SK-N-SH treated with all-trans-retinoic acid at 6 μM for 48 hours (cell line): ENCODE measurements around the gene CCDC148.

Source experiments
- ATAC-seq: fragments of 200-7000 bp; cut with Tn5 transposase; 3 replicates; pipeline ENCODE4 v1.9.1; 2020; ENCODE audit warnings: mild to moderate bottlenecking, moderate library complexity
- ARNTL ChIP-seq: fragments of 450-650 bp; formaldehyde crosslinking; IDR thresholded peaks from 2 replicates; pipeline ENCODE4 v1.5.0; 2020; ENCODE audit warnings: low read depth, mild to moderate bottlenecking, moderate library complexity, borderline replicate concordance
- BACH2 ChIP-seq: fragments of 250-450 bp; sonication (Bioruptor Pico); IDR thresholded peaks from 2 replicates; pipeline ENCODE4 v1.9.0; 2021; ENCODE audit warnings: mild to moderate bottlenecking, borderline replicate concordance
- CSDC2 ChIP-seq: fragments of 250-450 bp; sonication (Bioruptor Pico); IDR thresholded peaks from 2 replicates; pipeline ENCODE4 v1.5.0; 2020; ENCODE audit warnings: mild to moderate bottlenecking, moderate library complexity
- ESRRG ChIP-seq: fragments of 250-450 bp; sonication (Bioruptor Pico); IDR thresholded peaks from 2 replicates; pipeline ENCODE4 v1.6.1; 2021; ENCODE audit warnings: mild to moderate bottlenecking
- GLIS3 ChIP-seq: fragments of 250-450 bp; sonication (Bioruptor Pico); IDR thresholded peaks from 2 replicates; pipeline ENCODE4 v1.5.0; 2020; ENCODE audit warnings: mild to moderate bottlenecking, moderate library complexity
- ISL1 ChIP-seq: fragments of 250-450 bp; sonication (Bioruptor Pico); IDR thresholded peaks from 2 replicates; pipeline ENCODE4 v2.1.2; 2022; ENCODE audit warnings: mild to moderate bottlenecking, moderate library complexity
- OSR1 ChIP-seq: fragments of 250-450 bp; sonication (Bioruptor Pico); IDR thresholded peaks from 2 replicates; pipeline ENCODE4 v1.8.0; 2022; ENCODE audit warnings: moderate library complexity, mild to moderate bottlenecking, inconsistent platforms
- PATZ1 ChIP-seq: fragments of 250-450 bp; sonication (Bioruptor Pico); IDR thresholded peaks from 2 replicates; pipeline ENCODE4 v1.8.0; 2020; ENCODE audit warnings: mild to moderate bottlenecking, moderate library complexity, borderline replicate concordance
- PPARA ChIP-seq: fragments of 250-450 bp; sonication (Bioruptor Pico); IDR thresholded peaks from 2 replicates; pipeline ENCODE4 v1.5.0; 2020; ENCODE audit warnings: mild to moderate bottlenecking, borderline replicate concordance
- RARB ChIP-seq: fragments of 250-450 bp; sonication (Bioruptor Pico); IDR thresholded peaks from 2 replicates; pipeline ENCODE4 v1.8.0; 2021; ENCODE audit warnings: mild to moderate bottlenecking, moderate library complexity
- SNAI2 ChIP-seq: fragments of 250-450 bp; sonication (Bioruptor Pico); IDR thresholded peaks from 2 replicates; pipeline ENCODE4 v1.5.0; 2020; ENCODE audit warnings: mild to moderate bottlenecking, moderate library complexity
- TCF4 ChIP-seq: fragments of 250-450 bp; sonication (Bioruptor Pico); IDR thresholded peaks from 2 replicates; pipeline ENCODE4 v1.8.0; 2021; ENCODE audit warnings: mild to moderate bottlenecking, moderate library complexity, borderline replicate concordance
- TOX ChIP-seq: fragments of 250-450 bp; sonication (Bioruptor Pico); IDR thresholded peaks from 2 replicates; pipeline ENCODE4 v1.8.0; 2021; ENCODE audit warnings: mild to moderate bottlenecking, moderate library complexity, borderline replicate concordance
- ZC3H10 ChIP-seq: fragments of 250-450 bp; sonication (Bioruptor Pico); IDR thresholded peaks from 2 replicates; pipeline ENCODE4 v1.5.1; 2021; ENCODE audit warnings: mild to moderate bottlenecking, moderate library complexity
- ZFP3 ChIP-seq: fragments of 250-450 bp; sonication (Bioruptor Pico); IDR thresholded peaks from 2 replicates; pipeline ENCODE4 v1.5.0; 2020; ENCODE audit warnings: mild to moderate bottlenecking, moderate library complexity
- ZFP30 ChIP-seq: fragments of 450-650 bp; formaldehyde crosslinking; IDR thresholded peaks from 2 replicates; pipeline ENCODE4 v1.5.0; 2022; ENCODE audit warnings: mild to moderate bottlenecking, moderate library complexity
- ZNF565 ChIP-seq: fragments of 450-650 bp; formaldehyde crosslinking; conservative IDR thresholded peaks from 2 replicates; pipeline ENCODE4 v1.5.0; 2020; ENCODE audit warnings: low read depth, mild to moderate bottlenecking, moderate library complexity
- ZNF70 ChIP-seq: fragments of 450-650 bp; formaldehyde crosslinking; IDR thresholded peaks from 2 replicates; pipeline ENCODE4 v1.5.0; 2020; ENCODE audit warnings: mild to moderate bottlenecking, moderate library complexity
- ZNF8 ChIP-seq: fragments of 450-650 bp; formaldehyde crosslinking; IDR thresholded peaks from 2 replicates; pipeline ENCODE4 v1.5.0; 2020; ENCODE audit warnings: mild to moderate bottlenecking, moderate library complexity
- TF ChIP-seq, protein P1 (sequence below): fragments of 250-450 bp; sonication (Bioruptor Pico); IDR thresholded peaks from 2 replicates; pipeline ENCODE4 v1.5.1; 2020; ENCODE audit warnings: low read depth, mild to moderate bottlenecking, moderate library complexity
- TF ChIP-seq, protein P2 (sequence below): fragments of 250-450 bp; sonication (Bioruptor Pico); IDR thresholded peaks from 2 replicates; pipeline ENCODE4 v1.5.0; 2020; ENCODE audit warnings: mild to moderate bottlenecking, moderate library complexity

The CCDC148 gene

DNA sequence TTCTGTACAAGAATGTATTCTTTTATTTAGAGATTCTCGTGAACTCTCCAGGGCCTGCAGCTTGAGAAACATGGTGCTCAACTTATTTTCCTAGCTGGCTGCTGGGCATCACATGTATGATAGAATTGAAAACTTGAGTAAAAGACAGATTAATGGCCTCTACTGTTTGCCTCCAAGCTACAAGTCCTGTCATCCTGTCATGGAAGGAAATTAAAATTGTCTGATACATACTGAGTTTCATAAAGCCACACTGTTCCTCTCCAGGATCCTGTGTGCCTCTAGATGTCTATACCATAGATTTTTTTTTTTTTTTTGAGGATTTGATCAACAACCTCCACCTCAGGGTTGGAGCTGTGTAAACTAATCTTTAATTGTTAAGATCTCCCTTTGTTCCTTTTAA is 316.4 kb downstream of the CCDC148 start:
- no peak for TF ChIP-seq PATZ1
- no peak for TF ChIP-seq ZC3H10 (CRISPR knock-in tag)
- ATAC-seq: no peak

- no peak for ATAC-seq
Observed at GRCh38 chr2:158138255-158138654, 318.3 kb downstream of the CCDC148 start.

DNA sequence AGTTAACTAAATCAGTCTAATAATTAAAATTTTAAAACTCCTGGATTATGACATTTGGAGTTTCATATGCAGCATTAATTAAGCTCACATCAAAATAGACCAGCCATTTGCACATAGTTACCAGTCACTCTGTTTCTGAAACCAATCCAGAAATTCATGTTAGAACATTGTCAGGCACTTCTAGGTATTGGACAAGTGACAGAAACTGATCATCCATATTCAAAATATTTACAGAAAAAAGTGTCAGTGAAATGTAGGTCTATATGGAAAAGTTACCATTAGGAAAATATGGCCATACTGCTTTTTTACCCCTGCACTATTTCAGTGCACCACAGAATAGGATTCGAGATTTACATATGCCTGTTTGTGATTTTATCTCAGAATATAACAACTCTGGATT is 321.5 kb downstream of the CCDC148 start:
- no peak for ATAC-seq
- TF ChIP-seq ISL1: no peak
- no peak for TF ChIP-seq ZC3H10 (CRISPR knock-in tag)
- TF ChIP-seq PPARA (CRISPR knock-in tag): no peak
- TF ChIP-seq, all 23 proteins: peak for 0

More at GRCh38 chr2:158138255-158138654, 318.3 kb downstream of the CCDC148 start:
- no peak for TF ChIP-seq GLIS3
- TF ChIP-seq, protein P1, sequence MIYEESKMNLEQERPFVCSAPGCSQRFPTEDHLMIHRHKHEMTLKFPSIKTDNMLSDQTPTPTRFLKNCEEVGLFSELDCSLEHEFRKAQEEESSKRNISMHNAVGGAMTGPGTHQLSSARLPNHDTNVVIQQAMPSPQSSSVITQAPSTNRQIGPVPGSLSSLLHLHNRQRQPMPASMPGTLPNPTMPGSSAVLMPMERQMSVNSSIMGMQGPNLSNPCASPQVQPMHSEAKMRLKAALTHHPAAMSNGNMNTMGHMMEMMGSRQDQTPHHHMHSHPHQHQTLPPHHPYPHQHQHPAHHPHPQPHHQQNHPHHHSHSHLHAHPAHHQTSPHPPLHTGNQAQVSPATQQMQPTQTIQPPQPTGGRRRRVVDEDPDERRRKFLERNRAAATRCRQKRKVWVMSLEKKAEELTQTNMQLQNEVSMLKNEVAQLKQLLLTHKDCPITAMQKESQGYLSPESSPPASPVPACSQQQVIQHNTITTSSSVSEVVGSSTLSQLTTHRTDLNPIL: no peak

DNA sequence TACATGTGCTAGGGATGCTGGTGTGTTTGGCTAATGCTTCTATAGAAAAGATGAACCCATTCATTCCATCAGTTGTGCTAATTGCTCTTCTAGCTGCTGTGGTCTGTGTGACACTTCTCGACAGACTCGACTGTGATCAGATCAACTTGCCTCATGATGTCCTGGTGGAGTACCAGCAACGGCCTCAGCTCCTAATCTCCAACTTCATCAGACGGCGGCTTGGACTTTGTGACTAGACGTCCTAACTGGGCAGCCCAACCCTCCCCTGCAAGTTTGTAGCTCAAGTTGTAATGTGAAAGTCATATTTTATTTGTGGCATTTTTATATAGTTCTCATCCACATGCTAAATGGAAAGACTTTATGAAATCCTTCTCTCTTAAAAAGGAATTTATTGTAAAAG is 321.9 kb downstream of the CCDC148 start:
- TF ChIP-seq, protein P1: no peak
- TF ChIP-seq TOX: no peak
- no peak for TF ChIP-seq ZNF8 (CRISPR knock-in tag)
- no peak for TF ChIP-seq ZFP30 (CRISPR knock-in tag)
- TF ChIP-seq ARNTL (CRISPR knock-in tag): no peak
- no peak for TF ChIP-seq ESRRG (CRISPR knock-in tag)
- no peak for ATAC-seq

DNA sequence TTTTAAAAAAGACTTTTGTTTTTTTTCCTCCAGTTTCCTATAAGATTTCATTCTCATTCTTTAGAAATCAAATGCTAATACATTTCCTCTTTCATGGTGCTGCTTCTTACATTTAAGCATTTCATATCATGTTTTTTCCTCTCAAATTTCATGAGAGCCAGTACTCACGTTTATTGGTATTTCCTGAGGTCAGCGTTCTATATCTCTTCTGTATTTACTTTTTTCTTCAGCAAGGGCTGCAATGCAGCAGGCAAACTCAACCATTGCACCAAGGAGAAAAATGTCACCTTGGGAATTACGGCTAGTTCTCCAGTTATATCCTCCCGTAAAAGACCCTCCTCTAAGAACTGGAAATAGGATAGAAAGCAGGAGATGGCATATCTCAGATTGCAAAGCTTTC is 322.5 kb downstream of the CCDC148 start:
- no peak for TF ChIP-seq OSR1 (CRISPR knock-in tag)
- TF ChIP-seq TCF4: no peak
- TF ChIP-seq ZNF565 (CRISPR knock-in tag): no peak
- no peak for TF ChIP-seq RARB (CRISPR knock-in tag)
- TF ChIP-seq CSDC2 (CRISPR knock-in tag): no peak
- TF ChIP-seq, protein P1: no peak
- TF ChIP-seq ARNTL (CRISPR knock-in tag): no peak
- TF ChIP-seq SNAI2 (CRISPR knock-in tag): no peak
- no peak for TF ChIP-seq GLIS3
- no peak for TF ChIP-seq ZFP30 (CRISPR knock-in tag)
- no peak for TF ChIP-seq ISL1
- TF ChIP-seq, protein P2, sequence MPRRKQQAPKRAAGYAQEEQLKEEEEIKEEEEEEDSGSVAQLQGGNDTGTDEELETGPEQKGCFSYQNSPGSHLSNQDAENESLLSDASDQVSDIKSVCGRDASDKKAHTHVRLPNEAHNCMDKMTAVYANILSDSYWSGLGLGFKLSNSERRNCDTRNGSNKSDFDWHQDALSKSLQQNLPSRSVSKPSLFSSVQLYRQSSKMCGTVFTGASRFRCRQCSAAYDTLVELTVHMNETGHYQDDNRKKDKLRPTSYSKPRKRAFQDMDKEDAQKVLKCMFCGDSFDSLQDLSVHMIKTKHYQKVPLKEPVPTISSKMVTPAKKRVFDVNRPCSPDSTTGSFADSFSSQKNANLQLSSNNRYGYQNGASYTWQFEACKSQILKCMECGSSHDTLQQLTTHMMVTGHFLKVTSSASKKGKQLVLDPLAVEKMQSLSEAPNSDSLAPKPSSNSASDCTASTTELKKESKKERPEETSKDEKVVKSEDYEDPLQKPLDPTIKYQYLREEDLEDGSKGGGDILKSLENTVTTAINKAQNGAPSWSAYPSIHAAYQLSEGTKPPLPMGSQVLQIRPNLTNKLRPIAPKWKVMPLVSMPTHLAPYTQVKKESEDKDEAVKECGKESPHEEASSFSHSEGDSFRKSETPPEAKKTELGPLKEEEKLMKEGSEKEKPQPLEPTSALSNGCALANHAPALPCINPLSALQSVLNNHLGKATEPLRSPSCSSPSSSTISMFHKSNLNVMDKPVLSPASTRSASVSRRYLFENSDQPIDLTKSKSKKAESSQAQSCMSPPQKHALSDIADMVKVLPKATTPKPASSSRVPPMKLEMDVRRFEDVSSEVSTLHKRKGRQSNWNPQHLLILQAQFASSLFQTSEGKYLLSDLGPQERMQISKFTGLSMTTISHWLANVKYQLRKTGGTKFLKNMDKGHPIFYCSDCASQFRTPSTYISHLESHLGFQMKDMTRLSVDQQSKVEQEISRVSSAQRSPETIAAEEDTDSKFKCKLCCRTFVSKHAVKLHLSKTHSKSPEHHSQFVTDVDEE (CRISPR knock-in tag): no peak
- TF ChIP-seq ZC3H10 (CRISPR knock-in tag): no peak
- TF ChIP-seq ZFP3 (CRISPR knock-in tag): no peak
- TF ChIP-seq ESRRG (CRISPR knock-in tag): no peak
- no peak for TF ChIP-seq TOX
- TF ChIP-seq ZNF8 (CRISPR knock-in tag): no peak
- no peak for TF ChIP-seq BACH2
- TF ChIP-seq ZNF70 (CRISPR knock-in tag): no peak

More for the DNA sequence above, 322.5 kb downstream of the CCDC148 start:
- no peak for ATAC-seq
